ENCODE measurements around the gene MCTP2.

Gene MCTP2

GRCh38 chr15:94403331-94403730, 172.0 kb downstream of the MCTP2 start:
- TF ChIP-seq REST (IDR thresholded peaks at IDR 0.05; ENCODE audit: insufficient replicate concordance, low read depth) (no peak), SPI1 (IDR thresholded peaks at IDR 0.05; ENCODE audit: borderline replicate concordance, low read depth) (no peak), POLR2AphosphoS5 (IDR thresholded peaks at IDR 0.05; ENCODE audit: low read depth) (no peak), CTCF (IDR thresholded peaks at IDR 0.05; ENCODE audit: insufficient read depth, low read length) (no peak)
- H3K27me3 ChIP-seq (ENCODE audit: insufficient read depth, poor library complexity, severe bottlenecking), result no peaks in the 10 kb centered on the region

GRCh38 chr15:94404733-94405283, 173.4 kb downstream of the MCTP2 start:
- no peak overlapping the region for H3K4me3 ChIP-seq (replicated peaks; ENCODE audit: insufficient read depth, low read length)
- no peaks in the 10 kb centered on the region for H3K27me3 ChIP-seq (ENCODE audit: insufficient read depth, poor library complexity, severe bottlenecking)
- no peak overlapping the region for H3K27ac ChIP-seq (replicated peaks)
- DNase-seq (ENCODE audit: low read depth in 1 of 2, low spot score in 1 of 2), result no peak
- TF ChIP-seq GABPA (IDR thresholded peaks at IDR 0.05; ENCODE audit: low read depth), result no peak
- no peak for TF ChIP-seq REST (IDR thresholded peaks at IDR 0.05; ENCODE audit: insufficient replicate concordance, low read depth)
- no peak for TF ChIP-seq POLR2AphosphoS5 (IDR thresholded peaks at IDR 0.05; ENCODE audit: low read depth)
- TF ChIP-seq CTCF (IDR thresholded peaks at IDR 0.05; ENCODE audit: insufficient read depth, low read length), result no peak
- no peak for TF ChIP-seq SPI1 (IDR thresholded peaks at IDR 0.05; ENCODE audit: borderline replicate concordance, low read depth)

More at GRCh38 chr15:94403331-94403730, 172.0 kb downstream of the MCTP2 start:
- no peak for DNase-seq (ENCODE audit: low read depth in 1 of 2, low spot score in 1 of 2)
- H3K27ac ChIP-seq (replicated peaks), result no peak overlapping the region
- no peak overlapping the region for H3K4me3 ChIP-seq (replicated peaks; ENCODE audit: insufficient read depth, low read length)

- TF ChIP-seq SPI1 (IDR thresholded peaks at IDR 0.05; ENCODE audit: borderline replicate concordance, low read depth) (no peak), REST (IDR thresholded peaks at IDR 0.05; ENCODE audit: insufficient replicate concordance, low read depth) (no peak), CTCF (IDR thresholded peaks at IDR 0.05; ENCODE audit: insufficient read depth, low read length) (no peak), POLR2AphosphoS5 (IDR thresholded peaks at IDR 0.05; ENCODE audit: low read depth) (no peak), GABPA (IDR thresholded peaks at IDR 0.05; ENCODE audit: low read depth) (no peak)
- DNase-seq (ENCODE audit: low read depth in 1 of 2, low spot score in 1 of 2), result no peak
- no peaks in the 10 kb centered on the region for H3K27me3 ChIP-seq (ENCODE audit: insufficient read depth, poor library complexity, severe bottlenecking)
- no peak overlapping the region for H3K27ac ChIP-seq (replicated peaks)
- no peak overlapping the region for H3K4me3 ChIP-seq (replicated peaks; ENCODE audit: insufficient read depth, low read length)
Measured at GRCh38 chr15:94411285-94411684, 179.9 kb downstream of the MCTP2 start.
